HepG2 (cell line): ENCODE results near the gene RPL23. TPM values are rescaled to one million over a fixed set of nuclear protein-coding genes. Genes with fewer than 3 reads are reported as not detected.

Source experiments
- AHDC1 ChIP-seq: sonication (generic); formaldehyde crosslinking; IDR thresholded peaks from 2 replicates; pipeline ENCODE4 v1.5.1; 2020; ENCODE audit warnings: mild to moderate bottlenecking, missing genetic modification reagents, borderline replicate concordance
- AHR ChIP-seq: IDR thresholded peaks from 2 replicates; pipeline ENCODE4 v1.6.1; 2018; ENCODE audit warnings: missing genetic modification reagents, missing compliant biosample characterization
- DBP ChIP-seq: sonication (generic); formaldehyde crosslinking; IDR thresholded peaks from 2 replicates; pipeline ENCODE4 v1.4.0; 2020; ENCODE audit warnings: missing genetic modification reagents; ENCODE audit errors: not compliant biosample characterization
- HDAC6 ChIP-seq: fragments of 200-600 bp; sonication (generic); IDR thresholded peaks from 2 replicates; pipeline ENCODE4 v1.7.0; 2017; ENCODE audit warnings: mild to moderate bottlenecking, antibody characterized with exemption, low read length, low read depth
- JUNB ChIP-seq: sonication (generic); formaldehyde crosslinking; IDR thresholded peaks from 2 replicates; pipeline ENCODE4 v1.8.0; 2022; ENCODE audit warnings: missing genetic modification reagents, mild to moderate bottlenecking, borderline replicate concordance
- RBAK ChIP-seq: sonication (generic); formaldehyde crosslinking; IDR thresholded peaks from 2 replicates; pipeline ENCODE4 v1.5.1; 2020; ENCODE audit warnings: mild to moderate bottlenecking, missing genetic modification reagents
- SIX1 ChIP-seq: sonication (generic); formaldehyde crosslinking; IDR thresholded peaks from 2 replicates; pipeline ENCODE4 v1.4.0; 2020; ENCODE audit warnings: missing genetic modification reagents, borderline replicate concordance
- SP5 ChIP-seq: IDR thresholded peaks from 2 replicates; pipeline ENCODE4 v1.6.1; 2016; ENCODE audit warnings: low read depth, borderline replicate concordance
- YEATS4 ChIP-seq: sonication (generic); formaldehyde crosslinking; IDR thresholded peaks from 2 replicates; pipeline ENCODE4 v1.4.0; 2020; ENCODE audit warnings: missing genetic modification reagents, borderline replicate concordance
- ZBTB33 ChIP-seq: sonication (generic); formaldehyde crosslinking; IDR thresholded peaks from 2 replicates; pipeline ENCODE4 v1.4.0; 2020; ENCODE audit warnings: missing genetic modification reagents
- ZFP90 ChIP-seq: sonication (generic); formaldehyde crosslinking; IDR thresholded peaks from 2 replicates; pipeline ENCODE4 v1.8.0; 2022; ENCODE audit warnings: missing genetic modification reagents, mild to moderate bottlenecking, inconsistent platforms, borderline replicate concordance
- ZFP91 ChIP-seq: sonication (generic); formaldehyde crosslinking; IDR thresholded peaks from 2 replicates; pipeline ENCODE4 v1.9.0; 2022; ENCODE audit warnings: missing genetic modification reagents, mild to moderate bottlenecking, borderline replicate concordance
- ZNF446 ChIP-seq: sonication (generic); formaldehyde crosslinking; IDR thresholded peaks from 2 replicates; pipeline ENCODE4 v1.5.0; 2020; ENCODE audit warnings: mild to moderate bottlenecking, missing genetic modification reagents
- ZNF704 ChIP-seq: sonication (generic); formaldehyde crosslinking; IDR thresholded peaks from 2 replicates; pipeline ENCODE4 v1.8.1; 2023; ENCODE audit warnings: mild to moderate bottlenecking, inconsistent platforms, moderate library complexity, missing genetic modification reagents, borderline replicate concordance
- ZNF761 ChIP-seq: sonication (generic); formaldehyde crosslinking; conservative IDR thresholded peaks from 2 replicates; pipeline ENCODE4 v1.4.0; 2020; ENCODE audit warnings: mild to moderate bottlenecking, missing genetic modification reagents
- ZNF776 ChIP-seq: sonication (generic); formaldehyde crosslinking; IDR thresholded peaks from 2 replicates; pipeline ENCODE4 v1.4.0; 2020; ENCODE audit warnings: mild to moderate bottlenecking, missing genetic modification reagents
- polyA plus RNA-seq, 8 experiments: library from polyadenylated mRNA; depleted of rRNA in 3 of 8; stranded (reverse) in 7 of 8; unstranded in 1 of 8; fragments of >200 nt; fragmentation: Illumina TruSeq in 4 of 8; extraction: Trizol in 4 of 8; gene quantifications; 2 replicates each; pipeline versions ENCODE4 v1.2.1 to v1.2.3, GENCODE V29; 2011 to 2016; ENCODE audit warnings: low read depth in 4 of 8, missing spikeins in 1 of 8, mixed read lengths in 1 of 8; ENCODE audit not compliant: insufficient read depth in 1 of 8
- total RNA-seq, 5 experiments: library from RNA; depleted of rRNA; stranded (reverse); fragments of >200 nt; fragmentation: Illumina TruSeq; extraction: Trizol; gene quantifications; 2 replicates each; pipeline ENCODE4 v1.2.3, GENCODE V29; 2016; ENCODE audit warnings: low read depth in 1 of 5

Gene RPL23
- total and polyA plus RNA-seq, 2 of the 13 experiments (the other 11 are each of a cell fraction or from before 2014, with no cell fraction given), result 2,790 to 4,860 TPM

- no peak for TF ChIP-seq AHDC1
- peak; percentile 83 for TF ChIP-seq AHR
- peak; percentile 100 for TF ChIP-seq YEATS4
- peak; percentile 95 for TF ChIP-seq ZFP90
- TF ChIP-seq ZNF761 (CRISPR knock-in tag), result peak; percentile 97
- peak; percentile 61; the same call in 1 of the 2 replicates for TF ChIP-seq ZBTB33 (CRISPR knock-in tag)
- TF ChIP-seq DBP (CRISPR knock-in tag), result peak; percentile 59
- peak; percentile 97 for TF ChIP-seq ZNF704 (CRISPR knock-in tag)
- no peak for TF ChIP-seq HDAC6
- TF ChIP-seq ZNF776 (CRISPR knock-in tag), result 0 out of 2 replicates have a peak, but pooled peaks have one; percentile 50
- 0 out of 2 replicates have a peak, but pooled peaks have one; percentile 26 for TF ChIP-seq SIX1 (CRISPR knock-in tag)
- TF ChIP-seq SP5 (CRISPR knock-in tag), result peak; percentile 77
- TF ChIP-seq ZNF446, result no peak
- no peak for TF ChIP-seq RBAK
- peak; percentile 95 for TF ChIP-seq ZFP91 (CRISPR knock-in tag)
- TF ChIP-seq JUNB, result peak; percentile 79; the same call in 1 of the 2 replicates
Measured at GRCh38 chr17:38853292-38854219, at the start of gene RPL23 (continued).
